Ishikawa (cell line): Measurements from ENCODE around the gene OPCML.

Experiments used
- CEBPB ChIP-seq: IDR thresholded peaks from 2 replicates; pipeline ENCODE4 v1.6.1; 2012
- CREB1 ChIP-seq: IDR thresholded peaks from 2 replicates; pipeline ENCODE4 v1.6.1; 2012; ENCODE audit warnings: low read depth
- EGR1 ChIP-seq: IDR thresholded peaks from 2 replicates; pipeline ENCODE4 v1.6.1; 2012
- EP300 ChIP-seq: IDR thresholded peaks from 2 replicates; pipeline ENCODE4 v1.6.1; 2012; ENCODE audit warnings: borderline replicate concordance
- FOXM1 ChIP-seq: IDR thresholded peaks from 2 replicates; pipeline ENCODE4 v1.6.1; 2012; ENCODE audit warnings: low read depth, borderline replicate concordance
- NFIC ChIP-seq: IDR thresholded peaks from 2 replicates; pipeline ENCODE4 v1.6.1; 2012
- RAD21 ChIP-seq: IDR thresholded peaks from 2 replicates; pipeline ENCODE4 v1.6.1; 2012; ENCODE audit warnings: low read depth
- REST ChIP-seq: IDR thresholded peaks from 2 replicates; pipeline ENCODE4 v1.6.1; 2012; ENCODE audit warnings: low read depth, mild to moderate bottlenecking
- TAF1 ChIP-seq: IDR thresholded peaks from 2 replicates; pipeline ENCODE4 v1.6.1; 2012; ENCODE audit warnings: low read depth, mild to moderate bottlenecking
- TCF12 ChIP-seq: IDR thresholded peaks from 2 replicates; pipeline ENCODE4 v1.6.1; 2012; ENCODE audit warnings: low read depth
- TEAD4 ChIP-seq: IDR thresholded peaks from 2 replicates; pipeline ENCODE4 v1.6.1; 2012
- USF1 ChIP-seq: IDR thresholded peaks from 2 replicates; pipeline ENCODE4 v1.6.1; 2012
- YY1 ChIP-seq: IDR thresholded peaks from 2 replicates; pipeline ENCODE4 v1.6.1; 2012; ENCODE audit warnings: low read depth
- ZBTB7A ChIP-seq: IDR thresholded peaks from 2 replicates; pipeline ENCODE4 v1.6.1; 2012; ENCODE audit warnings: low read depth
- TF ChIP-seq, protein P1 (sequence below): IDR thresholded peaks from 2 replicates; pipeline ENCODE4 v1.6.1; 2012

Gene OPCML

GRCh38 chr11:133362156-133362555, 170.1 kb downstream of the OPCML start:
- TF ChIP-seq EGR1 (no peak), YY1 (no peak), EP300 (no peak), TCF12 (no peak), ZBTB7A (no peak), CREB1 (no peak), TEAD4 (no peak), FOXM1 (no peak), CEBPB (no peak), RAD21 (no peak), USF1 (no peak), TAF1 (no peak), REST (no peak), NFIC (no peak)
- TF ChIP-seq, protein P1, sequence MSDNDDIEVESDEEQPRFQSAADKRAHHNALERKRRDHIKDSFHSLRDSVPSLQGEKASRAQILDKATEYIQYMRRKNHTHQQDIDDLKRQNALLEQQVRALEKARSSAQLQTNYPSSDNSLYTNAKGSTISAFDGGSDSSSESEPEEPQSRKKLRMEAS: no peak

- TF ChIP-seq TCF12 (no peak), RAD21 (no peak), TAF1 (no peak), YY1 (no peak), CREB1 (no peak), EP300 (no peak), USF1 (no peak), NFIC (no peak)
- TF ChIP-seq, protein P1: no peak
Measured at GRCh38 chr11:133361689-133361994, 170.7 kb downstream of the OPCML start.

GRCh38 chr11:133360860-133361688, 171.2 kb downstream of the OPCML start:
- TF ChIP-seq TCF12: no peak
- no peak for TF ChIP-seq TEAD4
- no peak for TF ChIP-seq NFIC
- TF ChIP-seq CEBPB: no peak
- TF ChIP-seq ZBTB7A: no peak
- TF ChIP-seq RAD21: no peak
- no peak for TF ChIP-seq EGR1
- no peak for TF ChIP-seq FOXM1
- no peak for TF ChIP-seq EP300
- no peak for TF ChIP-seq YY1
- TF ChIP-seq TAF1: no peak
- TF ChIP-seq, protein P1: no peak
- no peak for TF ChIP-seq CREB1
- no peak for TF ChIP-seq USF1
- TF ChIP-seq REST: no peak

DNA sequence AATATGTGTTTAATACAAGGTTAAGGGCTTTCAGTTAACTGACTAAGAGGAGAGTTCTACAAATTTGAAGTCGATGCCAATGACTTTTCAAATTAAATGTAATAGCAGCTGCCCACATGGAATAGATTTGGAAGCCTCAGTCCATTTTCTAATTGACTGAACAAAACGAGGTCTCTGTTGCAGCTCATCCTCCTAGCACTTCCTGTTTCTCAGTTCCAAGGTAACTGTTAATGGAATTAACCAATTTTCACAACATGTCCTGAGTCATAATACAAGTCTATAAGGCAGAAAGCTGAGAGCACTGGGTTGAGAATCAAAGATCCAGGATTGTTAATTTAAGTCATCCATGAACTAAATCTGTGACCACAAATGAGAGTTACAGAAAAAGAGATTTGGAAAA, 177.2 kb downstream of the OPCML start:
- TF ChIP-seq EP300 (no peak), NFIC (no peak), YY1 (no peak)

DNA sequence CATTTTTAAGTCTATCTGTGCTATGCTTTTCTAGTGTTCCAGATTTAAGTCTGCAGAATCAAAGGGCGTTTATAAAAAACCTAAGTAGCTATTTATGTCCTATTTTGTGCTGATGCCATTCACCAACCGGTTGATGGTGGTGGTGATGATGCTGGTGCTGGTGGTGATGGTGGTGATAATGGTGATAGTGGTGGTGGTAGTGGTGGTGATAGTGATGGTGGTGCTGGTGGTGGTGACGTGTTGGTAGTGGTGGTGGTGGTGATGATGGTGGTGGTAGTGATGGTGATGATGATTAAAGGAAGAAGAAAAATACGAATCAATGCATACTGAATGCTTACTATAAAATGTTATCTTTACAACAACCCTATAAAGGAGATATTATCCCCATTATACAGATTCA, 178.2 kb downstream of the OPCML start:
- no peak for TF ChIP-seq TEAD4
- no peak for TF ChIP-seq EP300
- TF ChIP-seq NFIC: no peak
- no peak for TF ChIP-seq CEBPB
